Right cardiac atrium (tissue), 5 donors: ENCODE results near the gene CST11. TPM values are rescaled to one million over a fixed set of nuclear protein-coding genes. Genes with fewer than 3 reads are reported as not detected.

ENCODE experiments used
- ATAC-seq, 2 donors: fragments of 200-7000 bp; cut with Tn5 transposase; one replicate each; pipeline versions ENCODE4 v1.8.0 to v1.9.1; 2020; ENCODE audit warnings: moderate library complexity in 2 of 2, mild to moderate bottlenecking in 1 of 2
- DNase-seq, 3 donors: peaks; one replicate each; pipeline ENCODE4 v3.0.0-alpha.2; 2020
- H3K27ac ChIP-seq: one replicate; pipeline ENCODE4 v1.5.1; 2013; ENCODE audit warnings: mild to moderate bottlenecking, low read length, control low read depth, moderate library complexity
- H3K27me3 ChIP-seq: one replicate; pipeline ENCODE4 v1.6.1; 2013; ENCODE audit not compliant: control insufficient read depth, insufficient read depth
- H3K4me1 ChIP-seq: one replicate; pipeline ENCODE4 v1.6.1; 2013; ENCODE audit warnings: low read length; ENCODE audit not compliant: control insufficient read depth, insufficient read depth
- H3K4me3 ChIP-seq: one replicate; pipeline ENCODE4 v1.5.1; 2013; ENCODE audit warnings: low read length, control low read depth
- H3K9me3 ChIP-seq: one replicate; pipeline ENCODE4 v1.6.1; 2013; ENCODE audit warnings: low read length; ENCODE audit not compliant: control insufficient read depth
- WGBS: extraction: QIAGEN DNeasy Blood & Tissue Kit; methylation state at CpG from one replicate; pipeline ENCODE4 v1.1.7; 2013; 5-methylcytosine and 5-hydroxymethylcytosine counted together
- intact Hi-C, 4 donors: fragments of 100-400 bp; cut with DNase I; formaldehyde crosslinking; loops; one replicate each; pipeline versions ENCODE4 v1.11.0 to v1.14.0; 2022 to 2023
- long read RNA-seq, 4 donors: library from polyadenylated mRNA; unstranded; transcript quantifications; one replicate each; pipeline ENCODE4 v2.0.0, GENCODE V29; 2020 to 2021
- polyA plus RNA-seq: library from polyadenylated mRNA; stranded (reverse); fragments of 200-250 nt; gene quantifications from one replicate; pipeline ENCODE4 v1.2.3, GENCODE V29; 2013
- total RNA-seq, 4 donors: library from RNA; stranded (reverse); fragmentation: NEBNext Ultra II Directional; extraction: Animal tissue kit (Norgen Biotek cat#: 25700); gene quantifications; one replicate each; pipeline ENCODE4 v1.2.1, GENCODE V29; 2021
- donor health status: healthy with polysubstance abuse.
- donor health status: DM: no; HTN: yes; CAD: no.
- donor health status: DM: no; HTN: no; CAD: no.
- donor health status: DM: no; HTN: yes; CAD: no; lungs with severe emphysema.
- donor health status: DM: yes; HTN: yes; CAD: no.

CST11 gene, protein sequence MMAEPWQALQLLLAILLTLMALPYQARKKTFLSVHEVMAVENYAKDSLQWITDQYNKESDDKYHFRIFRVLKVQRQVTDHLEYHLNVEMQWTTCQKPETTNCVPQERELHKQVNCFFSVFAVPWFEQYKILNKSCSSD
- not detected for total RNA-seq
- not detected for polyA plus RNA-seq
- long read RNA-seq, donor 1: 0 reads
- long read RNA-seq, donor 2: 0 reads
- long read RNA-seq, donor 3: 0 reads
- long read RNA-seq, donor 4: 0 reads

GRCh38 chr20:23452776-23453175 is at the start of gene CST11:
Gene CST11 (minus strand): TSS chr20:23452876. CDS start chr20:23452811, 65 bp downstream.
- intact Hi-C loops: no loop called here

DNA sequence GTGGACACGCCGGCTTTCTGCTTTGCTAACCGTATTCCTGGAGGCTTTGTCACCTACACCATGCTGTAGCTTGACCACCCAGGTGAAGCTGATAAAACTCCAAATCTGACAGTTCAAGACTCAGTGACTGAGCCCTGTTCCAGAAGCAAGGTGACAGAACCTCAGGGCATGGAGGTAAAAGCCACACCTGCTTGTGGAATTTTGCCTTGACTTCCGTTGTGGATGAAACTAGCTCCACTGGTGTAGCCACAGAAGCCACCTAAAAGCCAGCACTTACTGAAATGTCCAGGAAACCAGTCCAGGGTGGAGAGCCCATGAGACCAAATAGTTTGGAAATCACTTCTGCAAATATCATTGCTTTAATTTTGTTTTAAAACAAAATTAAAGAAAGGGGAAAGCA is 49.2 kb upstream of the CST11 start:
- WGBS: 87% methylated on average over 4 of the region's 4 CpGs
- no peaks in the 10 kb centered on the region for H3K27me3 ChIP-seq

More at GRCh38 chr20:23452776-23453175, at the start of gene CST11:
- WGBS: 40% methylated on average over 4 of the region's 4 CpGs
- Histone ChIP-seq H3K4me3 (no peak within 1 kb of the TSS), H3K27ac (no peak within 1 kb of the TSS), H3K9me3 (no peaks in the 10 kb centered on the region), H3K4me1 (no peaks in the 10 kb centered on the region), H3K27me3 (no peaks in the 10 kb centered on the region)
- no peak for DNase-seq
- no peak for ATAC-seq

DNA sequence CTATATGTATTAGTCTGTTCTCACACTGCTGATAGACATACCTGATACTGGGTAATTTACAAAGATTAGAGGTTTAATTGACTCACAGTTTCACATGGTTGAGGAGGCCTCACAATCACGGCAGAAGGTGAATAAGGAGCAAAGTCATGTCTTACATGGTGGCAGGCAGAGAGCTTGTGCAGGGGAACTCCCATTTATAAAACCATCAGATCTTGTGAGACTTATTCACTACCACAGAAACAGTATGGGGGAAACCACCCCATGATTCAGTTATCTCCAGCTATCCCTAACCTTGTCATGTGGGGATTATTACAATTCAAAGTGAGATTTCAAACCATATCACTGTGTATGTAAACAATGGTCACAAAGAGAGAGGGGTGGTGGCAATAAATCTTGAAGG is 44.9 kb upstream of the CST11 start:
- intact Hi-C loops: no loop called here
- H3K9me3 ChIP-seq: no peaks in the 10 kb centered on the region
- H3K4me3 ChIP-seq: no peak overlapping the region
- no peaks in the 10 kb centered on the region for H3K27me3 ChIP-seq
- DNase-seq: no peak
- no peak for ATAC-seq
- no peaks in the 10 kb centered on the region for H3K4me1 ChIP-seq
- WGBS: 77% methylated on average over 1 of the region's 1 CpG
- no peak overlapping the region for H3K27ac ChIP-seq

More for the DNA sequence above, 49.2 kb upstream of the CST11 start:
- Histone ChIP-seq H3K9me3 (no peaks in the 10 kb centered on the region), H3K27ac (no peak overlapping the region), H3K4me1 (no peaks in the 10 kb centered on the region), H3K4me3 (no peak overlapping the region)
- DNase-seq: no peak
- intact Hi-C loops: no loop called here
- no peak for ATAC-seq

DNA sequence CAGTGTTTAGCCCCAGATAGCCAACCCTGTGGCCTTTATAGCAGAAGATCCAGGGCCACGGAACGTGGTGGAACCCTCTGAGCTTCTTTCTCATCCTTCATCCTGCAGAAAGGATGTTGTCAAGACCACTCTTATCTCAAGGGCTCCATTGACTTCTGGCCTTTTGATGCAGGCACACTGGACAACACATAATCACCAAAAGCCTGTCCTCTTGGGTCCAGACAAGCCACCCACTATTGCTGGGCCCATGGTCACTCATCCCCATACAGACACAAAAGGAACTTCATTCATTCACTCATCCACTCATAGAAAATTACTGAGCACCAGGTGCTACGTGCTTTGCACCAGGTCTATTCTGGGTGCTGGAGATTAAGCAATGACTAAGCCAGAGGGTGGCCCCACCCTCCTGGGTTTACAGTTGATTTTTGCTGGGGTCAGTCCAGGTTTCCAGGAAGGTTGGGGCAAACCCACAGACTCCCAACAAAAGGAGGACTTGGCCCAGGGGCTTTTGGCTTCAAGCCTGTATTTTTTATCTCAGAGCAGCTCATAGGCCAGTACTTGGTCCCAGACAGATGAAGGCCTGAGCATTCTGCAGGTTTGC is 40.6 kb upstream of the CST11 start:
- Histone ChIP-seq H3K4me1 (no peaks in the 10 kb centered on the region), H3K27me3 (no peaks in the 10 kb centered on the region), H3K4me3 (no peak overlapping the region), H3K27ac (no peak overlapping the region), H3K9me3 (no peaks in the 10 kb centered on the region)
- no peak for ATAC-seq
- intact Hi-C loops: no loop called here
- DNase-seq: no peak
- WGBS: 71% methylated on average over 3 of the region's 3 CpGs

DNA sequence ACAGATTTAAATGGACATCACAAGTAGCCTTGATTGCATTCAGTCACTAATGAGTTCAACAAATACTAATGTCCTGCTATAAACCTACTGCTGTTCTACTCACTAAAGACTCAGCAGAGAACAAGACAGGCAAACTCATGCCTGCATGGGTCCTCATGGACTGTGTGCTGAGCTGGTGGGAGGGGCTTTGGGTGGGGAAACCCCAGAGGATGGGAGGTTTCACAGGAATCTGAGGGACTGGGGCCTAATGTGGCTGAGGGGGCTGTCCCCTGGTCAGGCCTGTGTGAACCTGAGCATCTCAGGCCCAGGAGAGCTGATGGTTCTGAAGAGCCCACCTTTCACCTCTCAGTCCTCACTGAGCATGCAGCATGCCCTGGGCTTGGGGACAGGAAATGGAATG is 39.6 kb upstream of the CST11 start:
- H3K9me3 ChIP-seq: no peaks in the 10 kb centered on the region
- no peak overlapping the region for H3K27ac ChIP-seq
- no peak for DNase-seq
- no peak overlapping the region for H3K4me3 ChIP-seq
- no peak for ATAC-seq
- intact Hi-C loops: no loop called here
- H3K4me1 ChIP-seq: no peaks in the 10 kb centered on the region
- H3K27me3 ChIP-seq: no peaks in the 10 kb centered on the region

- no peak within 1 kb of the TSS for H3K4me3 ChIP-seq
- 90% methylated on average over 5 of the region's 5 CpGs for WGBS
- intact Hi-C loops: no loop called here
- no peaks in the 10 kb centered on the region for H3K4me1 ChIP-seq
- H3K27ac ChIP-seq: no peak within 1 kb of the TSS
- H3K9me3 ChIP-seq: no peaks in the 10 kb centered on the region
- ATAC-seq (no peak), DNase-seq (no peak)
- no peaks in the 10 kb centered on the region for H3K27me3 ChIP-seq
These were observed 38.1 kb upstream of the CST11 start, which contains the start of gene CST8 for GRCh38 chr20:23490817-23491216. Gene CST8 (plus strand): TSS chr20:23491117. CDS start chr20:23491668, 551 bp downstream.

GRCh38 chr20:23488996-23489395 is 36.3 kb upstream of the CST11 start:
- no peaks in the 10 kb centered on the region for H3K9me3 ChIP-seq
- 61% methylated on average over 3 of the region's 3 CpGs for WGBS
- DNase-seq (no peak), ATAC-seq (no peak)
- H3K27ac ChIP-seq: no peak overlapping the region
- no peaks in the 10 kb centered on the region for H3K27me3 ChIP-seq
- intact Hi-C loops: no loop called here
- no peak overlapping the region for H3K4me3 ChIP-seq
- H3K4me1 ChIP-seq: no peaks in the 10 kb centered on the region

DNA sequence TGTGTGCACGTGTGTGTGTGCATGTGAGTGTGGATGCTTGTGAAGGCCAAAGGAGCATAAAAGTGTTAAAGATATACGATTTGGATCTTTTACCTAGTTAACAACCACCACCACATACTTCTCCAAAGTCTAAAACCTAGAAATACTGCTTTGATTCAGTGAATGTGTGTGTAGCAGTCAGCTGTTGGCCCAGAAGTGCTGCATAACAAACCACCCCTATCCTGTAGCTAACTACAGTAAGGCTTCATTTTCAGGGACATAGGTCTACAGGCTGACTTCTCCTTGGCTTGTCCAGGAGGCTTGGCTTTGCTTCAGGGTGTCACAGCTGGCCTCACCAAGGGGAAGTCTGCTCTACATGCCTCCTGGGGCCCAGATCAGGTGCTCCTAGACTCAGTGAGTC is 35.8 kb upstream of the CST11 start:
- H3K9me3 ChIP-seq: no peaks in the 10 kb centered on the region
- no peaks in the 10 kb centered on the region for H3K4me1 ChIP-seq
- no peak overlapping the region for H3K27ac ChIP-seq
- H3K27me3 ChIP-seq: no peaks in the 10 kb centered on the region
- intact Hi-C loops: no loop called here
- no peak for ATAC-seq
- 77% methylated on average over 2 of the region's 2 CpGs for WGBS
- no peak for DNase-seq
- no peak overlapping the region for H3K4me3 ChIP-seq

- H3K4me3 ChIP-seq: no peak overlapping the region
- no peaks in the 10 kb centered on the region for H3K27me3 ChIP-seq
- DNase-seq (no peak), ATAC-seq (no peak)
- 63% methylated on average over 4 of the region's 4 CpGs for WGBS
- intact Hi-C loops: no loop called here
- no peak overlapping the region for H3K27ac ChIP-seq
- no peaks in the 10 kb centered on the region for H3K9me3 ChIP-seq
- no peaks in the 10 kb centered on the region for H3K4me1 ChIP-seq
These were observed 31.4 kb upstream of the CST11 start for GRCh38 chr20:23484081-23484480.

DNA sequence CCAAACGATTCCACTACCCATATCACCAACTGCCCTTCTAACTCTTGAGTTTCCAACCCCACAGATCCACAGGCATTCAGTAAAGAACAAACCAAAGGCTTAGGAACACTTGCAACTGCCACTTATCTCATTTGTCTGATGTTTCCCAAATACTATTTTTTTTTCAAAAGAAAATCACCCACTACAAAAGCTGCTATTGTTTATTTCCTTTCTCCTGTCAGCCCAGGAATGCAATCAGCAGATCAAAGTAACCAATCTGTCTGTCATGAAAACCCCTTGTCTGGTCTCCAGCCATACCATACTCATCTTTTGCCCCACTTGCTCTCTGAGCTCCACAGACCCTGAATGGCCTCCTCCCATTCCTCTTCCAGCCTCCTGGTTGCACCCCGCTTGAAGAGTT is 29.5 kb upstream of the CST11 start:
- WGBS: 59% methylated on average over 2 of the region's 2 CpGs
- DNase-seq (no peak), ATAC-seq (no peak)
- H3K4me1 ChIP-seq: no peaks in the 10 kb centered on the region
- H3K9me3 ChIP-seq: no peaks in the 10 kb centered on the region
- intact Hi-C loops: no loop called here
- H3K27ac ChIP-seq: no peak overlapping the region
- H3K4me3 ChIP-seq: no peak overlapping the region
- no peaks in the 10 kb centered on the region for H3K27me3 ChIP-seq

DNA sequence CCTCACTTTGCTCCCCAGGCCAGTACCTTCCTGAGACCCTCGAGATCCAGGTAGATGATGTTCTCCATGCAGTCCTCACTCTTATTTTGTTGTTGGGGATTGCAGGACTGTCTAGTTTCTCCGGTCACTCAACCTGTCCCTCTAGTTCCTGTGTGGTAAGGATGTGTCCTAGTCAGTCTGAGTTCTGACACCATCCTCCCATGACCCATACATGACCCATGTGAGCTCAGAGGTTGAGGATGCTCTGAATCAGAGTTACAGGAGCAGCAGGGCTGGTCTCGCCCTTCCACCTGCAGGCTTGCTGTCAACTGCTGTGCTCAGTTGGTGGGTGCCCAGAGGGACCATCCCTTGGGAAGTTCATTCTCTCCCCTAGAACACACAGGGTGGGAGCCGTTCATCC is 26.4 kb upstream of the CST11 start:
- Histone ChIP-seq H3K27ac (no peak overlapping the region), H3K27me3 (no peaks in the 10 kb centered on the region), H3K9me3 (no peaks in the 10 kb centered on the region), H3K4me1 (no peaks in the 10 kb centered on the region), H3K4me3 (no peak overlapping the region)
- WGBS: 73% methylated on average over 4 of the region's 4 CpGs
- ATAC-seq (no peak), DNase-seq (no peak)
- intact Hi-C loops: no loop called here

DNA sequence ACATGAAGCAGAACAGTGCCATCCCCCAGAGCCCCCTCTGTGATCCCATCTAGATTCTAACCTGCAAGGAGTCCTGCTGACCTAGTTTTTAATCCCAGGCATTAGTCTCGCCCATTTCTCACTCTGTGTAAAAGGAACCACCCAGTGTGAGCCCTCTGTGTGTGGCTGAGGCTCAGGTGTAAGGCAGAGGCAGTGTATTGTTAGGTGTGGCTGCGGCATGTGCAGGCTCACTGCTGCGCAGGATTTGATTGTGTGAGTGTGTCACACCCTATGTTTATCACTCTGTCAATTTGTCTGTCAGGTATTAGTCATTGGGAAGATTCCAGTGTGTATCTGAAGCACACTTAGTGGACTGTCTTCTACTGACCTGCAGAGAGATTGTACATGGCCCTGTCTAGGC is 24.5 kb upstream of the CST11 start:
- Histone ChIP-seq H3K4me3 (no peak overlapping the region), H3K27ac (no peak overlapping the region), H3K9me3 (no peaks in the 10 kb centered on the region), H3K27me3 (no peaks in the 10 kb centered on the region), H3K4me1 (no peaks in the 10 kb centered on the region)
- whole genome bisulfite sequencing: 76% methylated on average over 3 of the region's 3 CpGs
- intact Hi-C loops: no loop called here
- ATAC-seq: no peak
- no peak for DNase-seq
